NCI-H510A treated with DMSO at 0.1 percent for 48 hours (cell line): Measurements from ENCODE around the gene FAM174B.
"Not testable (repeated sequence)": the region's sequence is repeated elsewhere in the genome, so short reads cannot be mapped to it uniquely, and the experiment has no call there.

Experiments used
- DNase-seq: peaks from one replicate; lab custom pipeline; 2025; lab: John Stamatoyannopoulos, UW

FAM174B gene

GRCh38 chr15:92617549-92618520 is 37.7 kb downstream of the FAM174B start:
- peak; percentile 63 for DNase-seq

- no peak for DNase-seq
Measured at GRCh38 chr15:92616621-92617548, 38.7 kb downstream of the FAM174B start.

GRCh38 chr15:92614791-92615785 is 40.5 kb downstream of the FAM174B start:
- peak; percentile 68 for DNase-seq

GRCh38 chr15:92614301-92614700 is 41.3 kb downstream of the FAM174B start:
- DNase-seq, result no peak

- DNase-seq, result no peak
Measured at GRCh38 chr15:92613841-92614240, 41.7 kb downstream of the FAM174B start.

- DNase-seq, result no peak
Measured at GRCh38 chr15:92612891-92613290, 42.7 kb downstream of the FAM174B start.

GRCh38 chr15:92611995-92612745 is 43.4 kb downstream of the FAM174B start:
- DNase-seq, result no peak

- no peak for DNase-seq
Measured at GRCh38 chr15:92611150-92611549, 44.4 kb downstream of the FAM174B start.

GRCh38 chr15:92610101-92610520 is 45.5 kb downstream of the FAM174B start:
- no peak for DNase-seq

- no peak for DNase-seq
Measured at GRCh38 chr15:92608866-92609700, 46.5 kb downstream of the FAM174B start.

GRCh38 chr15:92606836-92607150 is 48.8 kb downstream of the FAM174B start:
- not testable (repeated sequence) for DNase-seq

GRCh38 chr15:92606126-92606835 is 49.3 kb downstream of the FAM174B start:
- DNase-seq, result peak; percentile 55

GRCh38 chr15:92605225-92605944 is 50.2 kb downstream of the FAM174B start:
- DNase-seq, result no peak

- DNase-seq, result no peak
Measured at GRCh38 chr15:92603743-92604470, 51.7 kb downstream of the FAM174B start.

GRCh38 chr15:92603278-92603677 is 52.3 kb downstream of the FAM174B start:
- DNase-seq, result no peak

GRCh38 chr15:92602267-92602593 is 53.3 kb downstream of the FAM174B start:
- DNase-seq, result no peak

- DNase-seq, result no peak
Measured at GRCh38 chr15:92601592-92602266, 53.8 kb downstream of the FAM174B start.
